SK-N-SH (cell line): ENCODE data around the gene LRP1-AS. TPM values are rescaled to one million over a fixed set of nuclear protein-coding genes. Genes with fewer than 3 reads are reported as not detected.
A peak's percentile ranks its signal among the peaks of the same experiment; 100 is the strongest.

ENCODE experiments used
- CTCF ChIA-PET: fragments of 300-600, 350-600 bp; formaldehyde crosslinking; extraction: SDS; loops from one replicate; lab custom pipeline; 2021; lab: Yijun Ruan, JAX
- POLR2A ChIA-PET: fragments of 350-600 bp; sonication (Branson Sonifier 250); formaldehyde crosslinking; extraction: SDS; loops from one replicate; lab custom pipeline; 2020; ENCODE audit warnings: antibody characterized with exemption, inconsistent platforms; lab: Yijun Ruan, JAX
- DNase-seq: peaks from one replicate; pipeline ENCODE4 v3.0.0; 2012
- H2AFZ ChIP-seq: fragments of 200-600 bp; sonication (generic); 2 replicates; pipeline ENCODE4 v1.8.1; 2016; ENCODE audit warnings: antibody characterized with exemption, mild to moderate bottlenecking, low read depth
- H3F3A ChIP-seq: fragments of 200-600 bp; sonication (generic); replicated peaks from 2 replicates; pipeline ENCODE3; 2016; ENCODE audit warnings: antibody characterized with exemption, mild to moderate bottlenecking; ENCODE audit not compliant: insufficient read depth
- H3K27ac ChIP-seq, 2 experiments: fragments of 200-500 bp in 1 of 2; fragments of 200-600 bp in 1 of 2; sonication (Bioruptor generic) in 1 of 2; sonication (generic), shearing (Covaris generic) in 1 of 2; 2 replicates each; pipeline versions ENCODE4 v1.5.1 to v1.6.1; 2014 to 2016; ENCODE audit warnings: low read depth in 2 of 2, inconsistent platforms in 1 of 2, low read length in 1 of 2, mild to moderate bottlenecking in 1 of 2, mixed read lengths in 1 of 2
- H3K27me3 ChIP-seq: fragments of 200-600 bp; sonication (generic), shearing (Covaris generic); 2 replicates; pipeline ENCODE4 v1.6.1; 2016; ENCODE audit warnings: mixed run types; ENCODE audit not compliant: insufficient read depth
- H3K36me3 ChIP-seq, 2 experiments: fragments of 200-500 bp in 1 of 2; fragments of 200-600 bp in 1 of 2; sonication (Bioruptor generic) in 1 of 2; sonication (generic) in 1 of 2; replicated peaks in 1 of 2; 2 replicates each; pipeline versions ENCODE3 to v1.5.1; 2014 to 2016; ENCODE audit warnings: low read length in 1 of 2, mild to moderate bottlenecking in 1 of 2; ENCODE audit not compliant: insufficient read depth in 2 of 2, control insufficient read depth in 1 of 2
- H3K4me1 ChIP-seq, 2 experiments: fragments of 200-500 bp in 1 of 2; fragments of 200-600 bp in 1 of 2; sonication (Bioruptor generic) in 1 of 2; sonication (generic), shearing (Covaris generic) in 1 of 2; 2 replicates each; pipeline versions ENCODE4 v1.5.1 to v1.6.1; 2014 to 2016; ENCODE audit warnings: low read depth in 1 of 2, low read length in 1 of 2, mixed run types in 1 of 2; ENCODE audit not compliant: insufficient read depth in 2 of 2, control insufficient read depth in 1 of 2
- H3K4me2 ChIP-seq: fragments of 200-600 bp; sonication (generic), shearing (Covaris generic); 2 replicates; pipeline ENCODE4 v1.6.1; 2017; ENCODE audit warnings: mixed run types
- H3K4me3 ChIP-seq, 2 experiments: fragments of 200-500 bp in 1 of 2; fragments of 200-600 bp in 1 of 2; sonication (Bioruptor generic) in 1 of 2; sonication (generic), shearing (Covaris generic) in 1 of 2; 2 replicates each; pipeline versions ENCODE4 v1.5.1 to v1.8.1; 2014 to 2016; ENCODE audit warnings: low read depth in 2 of 2, inconsistent platforms in 1 of 2, low read length in 1 of 2, mild to moderate bottlenecking in 1 of 2, mixed read lengths in 1 of 2, moderate library complexity in 1 of 2
- H3K79me2 ChIP-seq: fragments of 200-600 bp; sonication (generic); 2 replicates; pipeline ENCODE4 v1.8.1; 2017; ENCODE audit warnings: mild to moderate bottlenecking; ENCODE audit not compliant: insufficient read depth
- H3K9ac ChIP-seq: fragments of 200-600 bp; sonication (generic); 2 replicates; pipeline ENCODE4 v1.6.1; 2017; ENCODE audit warnings: mixed run types
- H3K9me2 ChIP-seq: fragments of 200-600 bp; sonication (generic); 2 replicates; pipeline ENCODE4 v1.6.1; 2017; ENCODE audit warnings: mixed run types
- H3K9me3 ChIP-seq: fragments of 200-600 bp; sonication (generic); 2 replicates; pipeline ENCODE4 v1.6.1; 2017; ENCODE audit warnings: mixed run types, mild to moderate bottlenecking, moderate library complexity
- H4K20me1 ChIP-seq: fragments of 200-600 bp; sonication (generic); 2 replicates; pipeline ENCODE4 v1.6.1; 2017; ENCODE audit warnings: mild to moderate bottlenecking, mixed run types; ENCODE audit not compliant: insufficient read depth
- EP300 ChIP-seq, 2 experiments: IDR thresholded peaks; 2 replicates each; pipeline versions ENCODE4 v1.4.0 to v1.6.1; 2012; ENCODE audit warnings: borderline replicate concordance in 1 of 2, low read depth in 1 of 2, low read length in 1 of 2
- FOXJ3 ChIP-seq: sonication (generic); formaldehyde crosslinking; IDR thresholded peaks from 2 replicates; pipeline ENCODE4 v1.5.1; 2020; ENCODE audit warnings: mild to moderate bottlenecking, missing genetic modification reagents
- FOXM1 ChIP-seq: IDR thresholded peaks from 2 replicates; pipeline ENCODE4 v1.4.0; 2012; ENCODE audit warnings: low read depth, mild to moderate bottlenecking
- JUND ChIP-seq: IDR thresholded peaks from 2 replicates; pipeline ENCODE4 v1.4.0; 2012
- MAX ChIP-seq: IDR thresholded peaks from 2 replicates; pipeline ENCODE4 v1.4.0; 2012; ENCODE audit warnings: low read depth
- RFX5 ChIP-seq: IDR thresholded peaks from 2 replicates; pipeline ENCODE4 v1.6.1; 2012; ENCODE audit warnings: mild to moderate bottlenecking, improper control_type of control experiment, low read length
- SIN3A ChIP-seq: IDR thresholded peaks from 2 replicates; pipeline ENCODE4 v1.6.1; 2012; ENCODE audit warnings: low read depth, mild to moderate bottlenecking, low read length, moderate library complexity, borderline replicate concordance
- WGBS: methylation state at CpG from one replicate; pipeline ENCODE4 v1.1.6; 2017; ENCODE audit warnings: low lambda C conversion rate; 5-methylcytosine and 5-hydroxymethylcytosine counted together
- polyA plus RNA-seq, 3 experiments: library from polyadenylated mRNA; depleted of rRNA; stranded (reverse); fragments of >200 nt; gene quantifications; 2 replicates each; pipeline ENCODE4 v1.2.3, GENCODE V29; 2012
- TF ChIP-seq, protein P1 (sequence below): IDR thresholded peaks from 2 replicates; pipeline ENCODE4; 2012
- TF ChIP-seq, protein P2 (sequence below): fragments of 200-600 bp; sonication (generic); IDR thresholded peaks from 2 replicates; pipeline ENCODE4 v1.6.1; 2017; ENCODE audit warnings: antibody characterized with exemption, mild to moderate bottlenecking, moderate library complexity

LRP1-AS gene
- polyA plus RNA-seq, 1 of the 3 experiments (the other 2 are of a cell fraction), result not detected

GRCh38 chr12:57134949-57135348 is 12.5 kb downstream of the LRP1-AS start:
- Histone ChIP-seq H3K9me3 (no peaks in the 10 kb centered on the region), H3K4me1 (peaks cover 43 to 58% of the 10 kb centered on the region in 2 experiments), H3K9me2 (no peaks in the 10 kb centered on the region), H3K4me3 (no peak overlapping the region), H3K9ac (no peak overlapping the region), H3K36me3 (peaks cover 0 to 16% of the 10 kb centered on the region in 2 experiments), H4K20me1 (peaks cover 57% of the 10 kb centered on the region), H2AFZ (no peak overlapping the region), H3F3A (peaks cover 5% of the 10 kb centered on the region), H3K27me3 (no peaks in the 10 kb centered on the region), H3K79me2 (peaks cover 64% of the 10 kb centered on the region), H3K27ac (peak overlapping the region in 1 of 2 experiments; percentile 73; a peak in 2 of 4 replicates), H3K4me2 (0 out of 2 replicates have a peak overlapping the region, but pooled peaks have one; percentile 40)
- CTCF ChIA-PET, result interaction anchor here (0.6 to 23.5 kb wide), 8 partner anchors 11 to 496 kb away, joined by 3 to 643 read pairs (median 4); partner anchors contain the start of gene LRP1-AS
- WGBS, result 91% methylated on average over 4 of the region's 9 CpGs
- DNase-seq, result no peak
- POLR2A ChIA-PET, result no interaction called here
- TF ChIP-seq FOXJ3 (no peak), MAX (no peak), EP300 (IDR thresholded peaks at IDR 0.05; ENCODE audit: borderline replicate concordance in 1 of 2, low read depth in 1 of 2, low read length in 1 of 2) (no peak), RFX5 (no peak), SIN3A (no peak), FOXM1 (no peak)
- TF ChIP-seq, protein P1, sequence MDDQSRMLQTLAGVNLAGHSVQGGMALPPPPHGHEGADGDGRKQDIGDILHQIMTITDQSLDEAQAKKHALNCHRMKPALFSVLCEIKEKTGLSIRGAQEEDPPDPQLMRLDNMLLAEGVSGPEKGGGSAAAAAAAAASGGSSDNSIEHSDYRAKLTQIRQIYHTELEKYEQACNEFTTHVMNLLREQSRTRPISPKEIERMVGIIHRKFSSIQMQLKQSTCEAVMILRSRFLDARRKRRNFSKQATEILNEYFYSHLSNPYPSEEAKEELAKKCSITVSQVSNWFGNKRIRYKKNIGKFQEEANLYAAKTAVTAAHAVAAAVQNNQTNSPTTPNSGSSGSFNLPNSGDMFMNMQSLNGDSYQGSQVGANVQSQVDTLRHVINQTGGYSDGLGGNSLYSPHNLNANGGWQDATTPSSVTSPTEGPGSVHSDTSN, result no peak

DNA sequence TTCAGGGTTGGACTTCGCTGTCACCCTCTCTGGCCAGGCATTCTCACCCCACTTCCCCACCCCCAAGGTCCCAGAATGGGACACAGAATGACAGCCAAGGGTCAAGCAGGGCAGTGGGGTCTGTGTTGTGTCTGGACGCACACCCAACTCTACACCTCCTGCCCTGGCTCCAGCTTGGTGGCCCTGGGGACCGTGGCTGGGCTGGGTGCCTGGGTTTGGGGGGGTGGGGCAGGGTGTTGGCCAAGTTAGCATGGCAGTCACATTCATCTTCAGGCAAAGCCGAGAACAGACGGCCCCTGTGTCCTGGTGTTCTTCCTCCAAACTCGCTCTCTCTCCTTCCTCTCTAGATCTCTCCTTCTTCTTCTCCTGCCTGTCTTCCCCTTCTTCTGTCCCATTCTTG is 13.5 kb downstream of the LRP1-AS start:
- Histone ChIP-seq H3K27me3 (no peaks in the 10 kb centered on the region), H2AFZ (no peak overlapping the region), H3K36me3 (peaks cover 0 to 6% of the 10 kb centered on the region in 2 experiments), H3K4me2 (no peak overlapping the region), H3K4me1 (peaks cover 46 to 62% of the 10 kb centered on the region in 2 experiments), H3K4me3 (no peak overlapping the region), H3K9ac (no peak overlapping the region), H4K20me1 (peaks cover 58% of the 10 kb centered on the region), H3K27ac (peak overlapping the region in 1 of 2 experiments; percentile 58; a peak in 2 of 4 replicates), H3K79me2 (peaks cover 75% of the 10 kb centered on the region), H3K9me2 (no peaks in the 10 kb centered on the region), H3K9me3 (no peaks in the 10 kb centered on the region), H3F3A (no peaks in the 10 kb centered on the region)
- 94% methylated on average over 6 of the region's 6 CpGs for WGBS
- DNase-seq, result no peak
- TF ChIP-seq JUND, result no peak
- TF ChIP-seq SIN3A, result no peak
- TF ChIP-seq, protein P2, sequence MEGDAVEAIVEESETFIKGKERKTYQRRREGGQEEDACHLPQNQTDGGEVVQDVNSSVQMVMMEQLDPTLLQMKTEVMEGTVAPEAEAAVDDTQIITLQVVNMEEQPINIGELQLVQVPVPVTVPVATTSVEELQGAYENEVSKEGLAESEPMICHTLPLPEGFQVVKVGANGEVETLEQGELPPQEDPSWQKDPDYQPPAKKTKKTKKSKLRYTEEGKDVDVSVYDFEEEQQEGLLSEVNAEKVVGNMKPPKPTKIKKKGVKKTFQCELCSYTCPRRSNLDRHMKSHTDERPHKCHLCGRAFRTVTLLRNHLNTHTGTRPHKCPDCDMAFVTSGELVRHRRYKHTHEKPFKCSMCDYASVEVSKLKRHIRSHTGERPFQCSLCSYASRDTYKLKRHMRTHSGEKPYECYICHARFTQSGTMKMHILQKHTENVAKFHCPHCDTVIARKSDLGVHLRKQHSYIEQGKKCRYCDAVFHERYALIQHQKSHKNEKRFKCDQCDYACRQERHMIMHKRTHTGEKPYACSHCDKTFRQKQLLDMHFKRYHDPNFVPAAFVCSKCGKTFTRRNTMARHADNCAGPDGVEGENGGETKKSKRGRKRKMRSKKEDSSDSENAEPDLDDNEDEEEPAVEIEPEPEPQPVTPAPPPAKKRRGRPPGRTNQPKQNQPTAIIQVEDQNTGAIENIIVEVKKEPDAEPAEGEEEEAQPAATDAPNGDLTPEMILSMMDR, result no peak
- ChIA-PET POLR2A (no interaction called here), CTCF (interaction anchor here (0.8 to 23.5 kb wide), 5 partner anchors 9 to 79 kb away, joined by 3 to 643 read pairs (median 6); no protein-coding TSS in a partner anchor)
